Cardiac fibroblast (primary cell): ENCODE results near the gene USP5.
"Not testable (repeated sequence)": the region's sequence is repeated elsewhere in the genome, so short reads cannot be mapped to it uniquely, and the experiment has no call there.

Experiments
- DNase-seq, 2 donors: peaks; one replicate each; pipeline versions ENCODE4 v3.0.0 to v3.0.0-alpha.2; 2010; ENCODE audit warnings: low read depth in 2 of 2
- H3K4me3 ChIP-seq, 2 donors: replicated peaks in 1 of 2; 1 replicate in 1 of 2; 2 replicates in 1 of 2; pipeline ENCODE4 v1.5.1; 2011; ENCODE audit warnings: low read depth in 2 of 2, low read length in 2 of 2, mild to moderate bottlenecking in 2 of 2, moderate library complexity in 1 of 2
- TF ChIP-seq, protein P1 (sequence below): IDR thresholded peaks from one replicate; pipeline ENCODE4 v1.5.1; 2011; ENCODE audit warnings: low read depth, mild to moderate bottlenecking, low read length, inconsistent platforms

USP5 gene

DNA sequence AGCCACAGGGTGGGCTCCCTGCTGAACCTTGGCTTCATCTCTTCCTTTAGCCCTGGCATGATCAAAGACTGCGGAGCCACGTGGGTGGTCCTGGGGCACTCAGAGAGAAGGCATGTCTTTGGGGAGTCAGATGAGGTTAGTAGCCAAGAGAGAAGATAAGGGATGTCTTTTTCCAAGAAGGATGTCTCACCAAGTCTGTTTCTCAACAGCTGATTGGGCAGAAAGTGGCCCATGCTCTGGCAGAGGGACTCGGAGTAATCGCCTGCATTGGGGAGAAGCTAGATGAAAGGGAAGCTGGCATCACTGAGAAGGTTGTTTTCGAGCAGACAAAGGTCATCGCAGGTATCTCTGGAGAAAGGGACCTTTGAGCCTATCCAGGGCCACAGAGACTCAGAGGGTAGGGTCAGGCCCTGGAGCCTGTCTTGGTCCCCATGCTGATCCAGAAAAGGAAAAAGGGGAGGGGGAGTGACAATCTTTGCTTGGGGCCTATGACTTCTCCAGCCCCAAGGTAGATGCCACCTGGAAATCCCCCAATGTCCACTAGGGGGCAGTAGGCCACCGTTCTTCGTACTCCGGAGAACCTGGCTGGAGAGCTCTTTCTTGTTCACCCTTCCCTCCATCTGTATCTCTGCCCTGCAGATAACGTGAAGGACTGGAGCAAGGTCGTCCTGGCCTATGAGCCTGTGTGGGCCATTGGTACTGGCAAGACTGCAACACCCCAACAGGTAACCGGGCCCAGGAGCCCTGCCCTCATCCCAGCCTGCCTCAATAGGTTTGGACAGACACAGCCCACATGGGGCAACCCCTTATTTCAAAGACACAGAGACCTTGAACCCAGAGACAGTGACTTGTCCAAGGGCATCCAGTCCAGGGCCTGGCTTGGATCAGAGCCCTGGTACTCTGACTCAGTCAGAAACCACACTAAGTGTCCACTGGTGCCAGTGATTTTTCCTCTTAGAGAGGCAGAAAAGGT lies 17.4 kb downstream of the USP5 start:
- peak; percentile 79 to 81 for DNase-seq
- TF ChIP-seq, protein P1, sequence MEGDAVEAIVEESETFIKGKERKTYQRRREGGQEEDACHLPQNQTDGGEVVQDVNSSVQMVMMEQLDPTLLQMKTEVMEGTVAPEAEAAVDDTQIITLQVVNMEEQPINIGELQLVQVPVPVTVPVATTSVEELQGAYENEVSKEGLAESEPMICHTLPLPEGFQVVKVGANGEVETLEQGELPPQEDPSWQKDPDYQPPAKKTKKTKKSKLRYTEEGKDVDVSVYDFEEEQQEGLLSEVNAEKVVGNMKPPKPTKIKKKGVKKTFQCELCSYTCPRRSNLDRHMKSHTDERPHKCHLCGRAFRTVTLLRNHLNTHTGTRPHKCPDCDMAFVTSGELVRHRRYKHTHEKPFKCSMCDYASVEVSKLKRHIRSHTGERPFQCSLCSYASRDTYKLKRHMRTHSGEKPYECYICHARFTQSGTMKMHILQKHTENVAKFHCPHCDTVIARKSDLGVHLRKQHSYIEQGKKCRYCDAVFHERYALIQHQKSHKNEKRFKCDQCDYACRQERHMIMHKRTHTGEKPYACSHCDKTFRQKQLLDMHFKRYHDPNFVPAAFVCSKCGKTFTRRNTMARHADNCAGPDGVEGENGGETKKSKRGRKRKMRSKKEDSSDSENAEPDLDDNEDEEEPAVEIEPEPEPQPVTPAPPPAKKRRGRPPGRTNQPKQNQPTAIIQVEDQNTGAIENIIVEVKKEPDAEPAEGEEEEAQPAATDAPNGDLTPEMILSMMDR = peak; percentile 90
- H3K4me3 ChIP-seq = peak overlapping the region; percentile 78 to 98

GRCh38 chr12:6870304-6870703 lies 18.4 kb downstream of the USP5 start:
- DNase-seq, H3K4me3 ChIP-seq: not testable (repeated sequence)

DNA sequence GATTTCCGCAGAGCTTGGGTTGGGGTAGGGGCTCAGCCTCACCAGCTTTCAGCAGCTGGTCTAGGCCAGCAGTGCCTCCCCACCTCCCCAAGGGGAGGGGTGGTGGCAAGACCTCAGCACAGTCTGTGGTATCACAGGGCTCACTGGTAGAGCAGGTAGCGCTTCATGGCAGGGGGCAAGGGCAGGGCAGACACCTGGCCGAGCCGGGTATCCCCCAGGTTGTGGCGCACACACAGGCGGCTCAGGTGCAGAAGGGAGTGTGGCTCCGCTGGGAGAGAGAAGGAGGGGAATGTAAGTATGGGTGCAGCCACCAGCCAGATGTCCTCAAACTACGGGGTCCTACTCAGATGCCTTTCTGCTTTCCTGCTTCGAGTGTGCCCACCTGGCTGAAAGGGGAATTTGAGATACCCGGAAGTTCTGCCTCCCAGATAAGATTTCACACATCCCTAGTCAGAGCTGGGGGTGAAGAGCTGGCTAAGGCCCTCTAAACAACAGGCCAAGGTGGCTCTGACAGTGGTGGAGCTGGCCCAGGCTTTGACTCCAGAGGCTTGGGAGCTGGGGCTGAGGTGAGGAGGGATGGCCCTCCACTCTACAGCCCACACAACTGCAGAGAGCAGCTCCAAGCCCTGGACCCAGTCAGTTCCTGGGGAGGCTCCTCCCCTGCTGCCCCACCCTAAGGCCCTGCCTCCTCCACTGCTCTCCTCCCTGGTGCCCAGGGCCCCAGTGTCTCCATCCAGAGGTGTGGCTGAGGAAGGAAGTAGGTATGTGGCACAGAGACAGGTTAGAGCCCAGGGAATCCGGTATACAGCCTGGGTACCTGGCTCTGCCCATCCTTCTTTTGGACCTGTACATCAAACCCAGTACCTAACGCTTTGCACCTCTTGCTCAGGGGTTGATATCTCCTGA lies 19.4 kb downstream of the USP5 start:
- TF ChIP-seq, protein P1 = no peak

DNA sequence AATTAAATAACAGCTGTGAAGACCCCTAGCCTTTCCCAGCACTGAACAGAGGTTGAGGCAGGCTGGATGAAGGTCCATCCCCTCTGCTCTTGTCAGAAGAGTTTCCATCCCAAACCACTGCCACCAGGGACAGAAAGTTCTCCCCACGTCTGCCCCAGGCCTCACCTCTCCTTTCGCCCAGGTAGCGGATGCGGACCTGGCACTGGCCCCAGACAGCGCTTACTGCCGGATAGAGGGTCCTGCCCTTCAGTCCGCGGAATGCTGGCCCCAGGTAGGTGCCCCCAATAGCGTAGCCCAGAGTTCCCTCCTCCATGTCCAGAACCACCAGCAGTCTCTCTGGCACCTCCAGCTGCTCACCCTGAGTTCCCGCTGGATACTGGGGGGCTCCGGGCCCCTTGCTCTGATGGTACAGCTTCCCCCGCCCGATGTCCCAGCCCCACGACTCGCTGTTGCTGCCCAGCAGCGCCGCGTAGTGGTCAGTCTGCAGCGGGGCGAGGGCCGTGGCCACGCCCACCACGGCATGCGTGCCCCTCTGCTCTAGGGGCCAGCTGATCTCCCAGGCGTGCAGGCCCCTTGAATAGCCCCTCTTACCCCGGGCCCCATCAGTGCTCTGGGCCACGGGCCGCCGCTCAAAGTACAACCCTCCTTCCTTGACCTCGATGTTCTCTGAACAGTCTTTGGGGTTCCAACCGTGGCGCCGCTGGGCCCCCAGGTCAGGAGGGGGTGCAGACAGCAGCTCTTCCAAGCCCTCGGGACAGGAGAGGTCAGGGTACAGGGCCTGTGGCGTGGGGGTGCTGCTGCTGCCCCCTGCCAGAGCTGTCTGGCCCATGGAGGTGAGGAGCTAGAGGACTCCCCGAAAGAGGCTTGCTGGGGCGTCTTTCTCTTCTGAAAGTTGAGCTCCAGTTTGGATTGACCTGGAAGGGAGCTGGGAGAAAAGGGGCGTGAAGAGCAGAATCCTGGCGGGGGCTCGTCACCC lies 20.4 kb downstream of the USP5 start:
- peak; percentile 68 to 76 for DNase-seq
- peak overlapping the region; percentile 78 to 86 for H3K4me3 ChIP-seq
- TF ChIP-seq, protein P1 = peak; percentile 99

More for the DNA sequence above, 19.4 kb downstream of the USP5 start:
- DNase-seq = peak in 1 of 2 donors; percentile 42
- H3K4me3 ChIP-seq = peak overlapping the region; percentile 78 to 86

- DNase-seq = peak; percentile 94 to 98
- TF ChIP-seq, protein P1 = no peak
- H3K4me3 ChIP-seq = peak within 1 kb of the TSS; percentile 78 to 86
Measured at GRCh38 chr12:6873094-6874014, 21.4 kb downstream of the USP5 start, which contains the start of gene SPSB2. Gene SPSB2 (minus strand): TSS chr12:6873303. CDS start chr12:6872901, 402 bp downstream.

DNA sequence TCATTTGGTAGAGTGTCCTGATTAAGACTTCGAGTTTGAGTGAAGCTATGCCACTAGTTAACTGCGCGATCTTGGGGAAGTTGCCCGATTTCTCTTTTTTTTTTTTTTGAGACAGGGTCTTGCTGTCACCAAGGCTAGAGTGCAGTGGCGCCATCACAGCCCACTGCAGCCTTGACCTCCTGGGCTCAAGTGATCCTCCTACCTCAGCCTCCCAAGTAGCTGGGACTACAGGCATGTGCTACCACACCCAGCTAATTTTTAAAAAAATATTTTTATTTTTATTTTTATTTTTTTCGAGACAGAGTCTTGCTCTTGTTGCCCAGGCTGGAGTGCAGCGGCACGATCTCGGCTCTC lies 22.0 kb downstream of the USP5 start:
- H3K4me3 ChIP-seq = peak overlapping the region; percentile 78 to 86
- DNase-seq = not testable (repeated sequence)

DNA sequence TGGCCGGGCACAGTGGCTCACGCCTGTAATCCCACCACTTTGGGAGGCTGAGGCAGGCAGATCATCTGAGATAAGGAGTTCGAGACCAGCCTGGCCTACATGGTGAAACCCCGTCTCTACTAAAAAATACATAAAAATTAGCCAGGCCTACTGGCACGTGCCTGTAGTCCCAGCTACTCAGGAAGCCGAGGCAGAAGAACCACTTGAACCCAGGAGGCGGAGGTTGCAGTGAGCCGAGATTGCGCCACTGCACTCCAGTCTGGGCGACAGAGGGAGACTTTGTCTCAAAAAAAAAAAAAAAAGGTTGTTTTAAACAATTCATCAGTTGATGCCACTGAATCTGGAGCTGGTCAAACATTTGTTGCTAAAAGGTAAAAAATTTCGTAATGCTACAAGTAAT lies 27.9 kb downstream of the USP5 start:
- not testable (repeated sequence) for H3K4me3 ChIP-seq, DNase-seq
